ENCODE data around the gene UACA.

- TF ChIP-seq SRF (IDR thresholded peaks at IDR 0.05; ENCODE audit: low read depth, low read length): no peak
- TF ChIP-seq CREB1 (IDR thresholded peaks at IDR 0.05): no peak
- no peak for TF ChIP-seq KDM5A (IDR thresholded peaks at IDR 0.05; ENCODE audit: low read length)
- TF ChIP-seq SIN3A (conservative IDR thresholded peaks at IDR 0.05 in 1 of 2, IDR thresholded peaks at IDR 0.05 in 1 of 2; ENCODE audit: low read depth in 1 of 2, low read length in 2 of 2): no peak
- no peak for TF ChIP-seq YY1 (IDR thresholded peaks at IDR 0.05; ENCODE audit: low read depth, low read length)
- no peak for TF ChIP-seq SP4 (IDR thresholded peaks at IDR 0.05; ENCODE audit: low read length)
- no peak for TF ChIP-seq CEBPB (IDR thresholded peaks at IDR 0.05; ENCODE audit: low read depth, low read length)
- TF ChIP-seq CTCF (IDR thresholded peaks at IDR 0.05; ENCODE audit: control extremely low read depth in 1 of 3, insufficient read depth in 1 of 3, low read depth in 1 of 3, low read length in 3 of 3): no peak
- TF ChIP-seq POLR2A (IDR thresholded peaks at IDR 0.05; ENCODE audit: control extremely low read depth in 1 of 2, low read depth in 2 of 2, low read length in 2 of 2): no peak
- TF ChIP-seq TEAD4 (IDR thresholded peaks at IDR 0.05; ENCODE audit: low read depth, low read length): no peak
- TF ChIP-seq, protein P1, sequence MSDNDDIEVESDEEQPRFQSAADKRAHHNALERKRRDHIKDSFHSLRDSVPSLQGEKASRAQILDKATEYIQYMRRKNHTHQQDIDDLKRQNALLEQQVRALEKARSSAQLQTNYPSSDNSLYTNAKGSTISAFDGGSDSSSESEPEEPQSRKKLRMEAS (IDR thresholded peaks at IDR 0.05): no peak
- no peak for TF ChIP-seq ZNF274 (IDR thresholded peaks at IDR 0.05; ENCODE audit: borderline replicate concordance, extremely low read depth, low read length)
- no peak for TF ChIP-seq EP300 (IDR thresholded peaks at IDR 0.05; ENCODE audit: borderline replicate concordance in 1 of 2, low read depth in 2 of 2, low read length in 2 of 2)
Observed at GRCh38 chr15:70729164-70729563, 34.2 kb downstream of the UACA start.
